OCI-LY3 (cell line): ENCODE results near the gene GADL1.

Source experiments
- H2AFZ ChIP-seq: fragments of 200-600, 300-600 bp; shearing (Covaris generic); 2 replicates; pipeline ENCODE4 v1.6.0; 2014; ENCODE audit warnings: antibody characterized with exemption, low read depth, low read length
- H3K27ac ChIP-seq: fragments of 200-600, 300-600 bp; sonication (generic); 2 replicates; pipeline ENCODE4 v1.5.1; 2014; ENCODE audit warnings: mild to moderate bottlenecking, low read length, moderate library complexity, mixed read lengths
- H3K27me3 ChIP-seq: fragments of 200-600, 300-600 bp; sonication (generic); 2 replicates; pipeline ENCODE4 v1.6.1; 2014; ENCODE audit warnings: low read depth, low read length, mixed read lengths
- H3K36me3 ChIP-seq: fragments of 200-600, 300-600 bp; sonication (generic); replicated peaks from 2 replicates; pipeline ENCODE3; 2014; ENCODE audit warnings: low read depth, low read length, mixed read lengths
- H3K4me1 ChIP-seq: fragments of 300-600, 200-600 bp; sonication (generic); 2 replicates; pipeline ENCODE4 v1.6.1; 2014; ENCODE audit warnings: low read length, mixed read lengths
- H3K4me2 ChIP-seq: fragments of 200-600, 300-600 bp; sonication (generic); 2 replicates; pipeline ENCODE4 v1.6.1; 2014; ENCODE audit warnings: low read length, mixed read lengths
- H3K4me3 ChIP-seq: fragments of 300-600, 200-600 bp; sonication (generic); 2 replicates; pipeline ENCODE4 v1.5.1; 2014; ENCODE audit warnings: antibody characterized with exemption, mild to moderate bottlenecking, low read length, moderate library complexity
- H3K79me2 ChIP-seq: fragments of 300-600, 200-600 bp; shearing (Covaris generic); 2 replicates; pipeline ENCODE4 v1.6.1; 2014; ENCODE audit warnings: mild to moderate bottlenecking, low read length, mixed read lengths
- H3K9ac ChIP-seq: fragments of 300-600, 200-600 bp; shearing (Covaris generic); 2 replicates; pipeline ENCODE4 v1.6.0; 2014; ENCODE audit warnings: mild to moderate bottlenecking, low read length, moderate library complexity
- H3K9me3 ChIP-seq: fragments of 200-600, 300-600 bp; shearing (Covaris generic); 2 replicates; pipeline ENCODE4 v1.6.1; 2014; ENCODE audit warnings: low read length, mixed read lengths; ENCODE audit not compliant: insufficient read depth
- H4K20me1 ChIP-seq: fragments of 200-600, 300-600 bp; sonication (generic); 2 replicates; pipeline ENCODE4 v1.6.1; 2016; ENCODE audit warnings: low read length, mixed read lengths; ENCODE audit not compliant: insufficient read depth
- CTCF ChIP-seq: fragments of 200-600, 300-600 bp; sonication (generic); IDR thresholded peaks from 2 replicates; pipeline ENCODE4 v1.5.1; 2014; ENCODE audit warnings: antibody characterized with exemption, low read length, low read depth
- EZH2phosphoT487 ChIP-seq: fragments of 200-600 bp; shearing (Covaris generic); IDR thresholded peaks from 2 replicates; pipeline ENCODE4 v1.6.1; 2018; ENCODE audit warnings: antibody characterized with exemption, mixed run types, low read depth

GADL1 gene

GRCh38 chr3:30894521-30895251 is at the start of gene GADL1:
Gene GADL1 (minus strand): TSS chr3:30894661. CDS start chr3:30894614, 47 bp downstream.
- H3K4me1 ChIP-seq, result peaks cover 5% of the 10 kb centered on the region; the same call in 1 of the 2 replicates
- H3K79me2 ChIP-seq, result no peaks in the 10 kb centered on the region
- no peaks in the 10 kb centered on the region for H4K20me1 ChIP-seq
- H3K9me3 ChIP-seq, result no peaks in the 10 kb centered on the region
- peak within 1 kb of the TSS; percentile 17; the same call in 1 of the 2 replicates for H3K9ac ChIP-seq
- peak within 1 kb of the TSS; percentile 50; the same call in 1 of the 2 replicates for H2AFZ ChIP-seq
- TF ChIP-seq EZH2phosphoT487, result no peak
- peak; percentile 20; the same call in 1 of the 2 replicates for TF ChIP-seq CTCF
- no peaks in the 10 kb centered on the region for H3K36me3 ChIP-seq
- H3K4me3 ChIP-seq, result peak within 1 kb of the TSS; percentile 78
- peaks cover 38% of the 10 kb centered on the region for H3K27me3 ChIP-seq
- H3K4me2 ChIP-seq, result peak within 1 kb of the TSS; percentile 88
- H3K27ac ChIP-seq, result no peak within 1 kb of the TSS

GRCh38 chr3:30944124-30944523 is 49.7 kb upstream of the GADL1 start:
- H3K9me3 ChIP-seq, result no peaks in the 10 kb centered on the region
- H3K79me2 ChIP-seq, result no peaks in the 10 kb centered on the region
- H3K4me3 ChIP-seq, result no peak overlapping the region
- H3K4me1 ChIP-seq, result peaks cover 10% of the 10 kb centered on the region
- H3K4me2 ChIP-seq, result no peak overlapping the region
- H3K36me3 ChIP-seq, result no peaks in the 10 kb centered on the region
- H3K9ac ChIP-seq, result no peak overlapping the region
- H4K20me1 ChIP-seq, result no peaks in the 10 kb centered on the region
- no peak overlapping the region for H3K27ac ChIP-seq
- no peak for TF ChIP-seq CTCF
- TF ChIP-seq EZH2phosphoT487, result no peak
- H3K27me3 ChIP-seq, result no peaks in the 10 kb centered on the region
- H2AFZ ChIP-seq, result no peak overlapping the region

GRCh38 chr3:30943206-30943605 is 48.7 kb upstream of the GADL1 start:
- Histone ChIP-seq H3K4me2 (no peak overlapping the region), H3K9ac (no peak overlapping the region), H3K9me3 (no peaks in the 10 kb centered on the region), H3K27me3 (no peaks in the 10 kb centered on the region), H2AFZ (peak overlapping the region; percentile 26; the same call in 1 of the 2 replicates), H3K27ac (no peak overlapping the region), H3K4me3 (no peak overlapping the region), H4K20me1 (no peaks in the 10 kb centered on the region), H3K36me3 (no peaks in the 10 kb centered on the region), H3K4me1 (peaks cover 3% of the 10 kb centered on the region), H3K79me2 (no peaks in the 10 kb centered on the region)
- TF ChIP-seq EZH2phosphoT487, result no peak
- TF ChIP-seq CTCF, result no peak

GRCh38 chr3:30941342-30941741 is 46.9 kb upstream of the GADL1 start:
- Histone ChIP-seq H3K27ac (no peak overlapping the region), H2AFZ (no peak overlapping the region), H3K4me1 (no peaks in the 10 kb centered on the region), H3K9me3 (no peaks in the 10 kb centered on the region), H3K4me3 (no peak overlapping the region), H3K36me3 (no peaks in the 10 kb centered on the region), H3K4me2 (no peak overlapping the region), H3K79me2 (no peaks in the 10 kb centered on the region), H4K20me1 (no peaks in the 10 kb centered on the region), H3K9ac (no peak overlapping the region), H3K27me3 (no peaks in the 10 kb centered on the region)
- TF ChIP-seq CTCF, result no peak
- TF ChIP-seq EZH2phosphoT487, result no peak
